Liver (tissue), 3 donors: Measurements from ENCODE around the gene FNBP1.

Source experiments
- ATF3 ChIP-seq: IDR thresholded peaks from 2 replicates; pipeline ENCODE4 v1.6.1; 2016; ENCODE audit warnings: antibody characterized with exemption
- CTCF ChIP-seq: fragments of 150-350 bp; IDR thresholded peaks from 2 replicates; pipeline ENCODE4 v1.5.1; 2017; ENCODE audit warnings: improper control_type of control experiment, low read depth, low read length; ENCODE audit not compliant: missing input control
- FOXA1 ChIP-seq: IDR thresholded peaks from 2 replicates; pipeline ENCODE4 v1.6.1; 2016; ENCODE audit warnings: antibody characterized with exemption
- GABPA ChIP-seq, 2 donors: IDR thresholded peaks in 1 of 2; conservative IDR thresholded peaks in 1 of 2; 2 replicates each; pipeline ENCODE4 v1.6.1; 2016; ENCODE audit warnings: antibody characterized with exemption in 2 of 2, mild to moderate bottlenecking in 1 of 2, moderate library complexity in 1 of 2
- JUND ChIP-seq, 2 donors: IDR thresholded peaks; 2 replicates each; pipeline ENCODE4 v1.6.1; 2016; ENCODE audit warnings: antibody characterized with exemption in 2 of 2
- NR2F2 ChIP-seq: IDR thresholded peaks from 2 replicates; pipeline ENCODE4 v1.6.1; 2016; ENCODE audit warnings: antibody characterized with exemption
- RAD21 ChIP-seq, 2 donors: IDR thresholded peaks; 2 replicates each; pipeline ENCODE4 v1.6.1; 2016; ENCODE audit warnings: antibody characterized with exemption in 2 of 2, mild to moderate bottlenecking in 2 of 2
- REST ChIP-seq: IDR thresholded peaks from 2 replicates; pipeline ENCODE4 v1.6.1; 2016; ENCODE audit warnings: antibody characterized with exemption, mild to moderate bottlenecking
- RXRA ChIP-seq, 2 donors: IDR thresholded peaks; 2 replicates each; pipeline ENCODE4 v1.6.1; 2017 to 2018; ENCODE audit warnings: antibody characterized with exemption in 2 of 2, mild to moderate bottlenecking in 1 of 2
- SP1 ChIP-seq: IDR thresholded peaks from 2 replicates; pipeline ENCODE4 v1.6.1; 2018; ENCODE audit warnings: antibody characterized with exemption, mild to moderate bottlenecking
- TAF1 ChIP-seq: conservative IDR thresholded peaks from 2 replicates; pipeline ENCODE4 v1.6.1; 2016; ENCODE audit warnings: antibody characterized with exemption, mild to moderate bottlenecking
- YY1 ChIP-seq: IDR thresholded peaks from 2 replicates; pipeline ENCODE4 v1.6.1; 2016; ENCODE audit warnings: antibody characterized with exemption, mild to moderate bottlenecking
- ZBTB33 ChIP-seq: IDR thresholded peaks from 2 replicates; pipeline ENCODE4 v1.6.1; 2016; ENCODE audit warnings: antibody characterized with exemption
- donor health status: healthy.
- donor health status: healthy.

- TF ChIP-seq CTCF: no peak
- TF ChIP-seq JUND (IDR thresholded peaks at IDR 0.05): no peak
- TF ChIP-seq YY1: no peak
- no peak for TF ChIP-seq RAD21 (IDR thresholded peaks at IDR 0.05)
- TF ChIP-seq RXRA (IDR thresholded peaks at IDR 0.05): no peak
- no peak for TF ChIP-seq REST
- no peak for TF ChIP-seq GABPA (IDR thresholded peaks at IDR 0.05 in 1 of 2, conservative IDR thresholded peaks at IDR 0.05 in 1 of 2)
- no peak for TF ChIP-seq TAF1
- TF ChIP-seq ZBTB33: no peak
- no peak for TF ChIP-seq NR2F2
- no peak for TF ChIP-seq ATF3
- no peak for TF ChIP-seq FOXA1
- TF ChIP-seq SP1: no peak
Observed at GRCh38 chr9:130022566-130023143, 20.3 kb downstream of the FNBP1 start.
